Thymus (tissue), 11 donors: ENCODE measurements around the gene CHST9. TPM values are rescaled to one million over a fixed set of nuclear protein-coding genes. Genes with fewer than 3 reads are reported as not detected.

Experiments
- DNase-seq, 9 donors: peaks; one replicate each; pipeline ENCODE4 v3.0.0-alpha.2; 2013; ENCODE audit warnings: low spot score in 9 of 9, low read depth in 6 of 9, missing footprints in 1 of 9
- H3K27ac ChIP-seq, 2 donors: one replicate each; pipeline ENCODE4 v1.5.1; 2013; ENCODE audit warnings: control low read depth in 1 of 2, low read depth in 1 of 2, low read length in 1 of 2, mild to moderate bottlenecking in 1 of 2, moderate library complexity in 1 of 2
- H3K27me3 ChIP-seq, 2 donors: one replicate each; pipeline ENCODE4 v1.5.1; 2013; ENCODE audit warnings: low read length in 1 of 2; ENCODE audit not compliant: control insufficient read depth in 2 of 2, insufficient read depth in 1 of 2
- H3K36me3 ChIP-seq, 2 donors: one replicate each; pipeline ENCODE4 v1.5.1; 2013; ENCODE audit warnings: low read length in 1 of 2, mild to moderate bottlenecking in 1 of 2, moderate library complexity in 1 of 2; ENCODE audit not compliant: control insufficient read depth in 2 of 2, insufficient read depth in 2 of 2
- H3K4me1 ChIP-seq, 2 donors: one replicate each; pipeline ENCODE4 v1.5.1; 2013; ENCODE audit warnings: low read length in 2 of 2; ENCODE audit not compliant: control insufficient read depth in 2 of 2, insufficient read depth in 2 of 2
- H3K4me3 ChIP-seq, 2 donors: one replicate each; pipeline ENCODE4 v1.5.1; 2013; ENCODE audit warnings: low read length in 2 of 2, control low read depth in 1 of 2, mild to moderate bottlenecking in 1 of 2
- H3K9me3 ChIP-seq, 2 donors: one replicate each; pipeline ENCODE4 v1.5.1; 2013; ENCODE audit warnings: low read length in 1 of 2, mild to moderate bottlenecking in 1 of 2; ENCODE audit not compliant: control insufficient read depth in 2 of 2, insufficient read depth in 1 of 2
- WGBS: extraction: QIAGEN DNeasy Blood & Tissue Kit; methylation state at CpG from one replicate; pipeline ENCODE4 v1.1.7; 2013; 5-methylcytosine and 5-hydroxymethylcytosine counted together
- polyA plus RNA-seq: library from polyadenylated mRNA; stranded (reverse); fragments of 200-250 nt; gene quantifications from one replicate; pipeline ENCODE4 v1.2.3, GENCODE V29; 2013
- total RNA-seq: library from RNA; stranded (reverse); fragments of 120-200 nt; gene quantifications from one replicate; pipeline ENCODE4 v1.2.4, GENCODE V29; 2013
- donor health status: healthy.

Gene CHST9
- total and polyA plus RNA-seq, 2 donors, result 0.24 to 0.87 TPM

GRCh38 chr18:27045342-27045741, 139.8 kb downstream of the CHST9 start:
- H3K4me3 ChIP-seq, result no peak overlapping the region
- H3K9me3 ChIP-seq, result no peaks in the 10 kb centered on the region
- no peak overlapping the region for H3K27ac ChIP-seq
- no peaks in the 10 kb centered on the region for H3K27me3 ChIP-seq
- H3K36me3 ChIP-seq, result no peaks in the 10 kb centered on the region
- DNase-seq, result no peak
- WGBS, result 96% methylated on average over 3 of the region's 3 CpGs
- no peaks in the 10 kb centered on the region for H3K4me1 ChIP-seq

GRCh38 chr18:27042177-27042576, 142.9 kb downstream of the CHST9 start:
- H3K27me3 ChIP-seq, result no peaks in the 10 kb centered on the region
- no peaks in the 10 kb centered on the region for H3K4me1 ChIP-seq
- H3K36me3 ChIP-seq, result no peaks in the 10 kb centered on the region
- no peak overlapping the region for H3K27ac ChIP-seq
- no peak overlapping the region for H3K4me3 ChIP-seq
- DNase-seq, result no peak
- H3K9me3 ChIP-seq, result no peaks in the 10 kb centered on the region

GRCh38 chr18:27040796-27041195, 144.3 kb downstream of the CHST9 start:
- no peak overlapping the region for H3K27ac ChIP-seq
- no peaks in the 10 kb centered on the region for H3K27me3 ChIP-seq
- no peak for DNase-seq
- H3K4me1 ChIP-seq, result no peaks in the 10 kb centered on the region
- no peaks in the 10 kb centered on the region for H3K9me3 ChIP-seq
- H3K4me3 ChIP-seq, result no peak overlapping the region
- 89% methylated on average over 2 of the region's 2 CpGs for WGBS
- no peaks in the 10 kb centered on the region for H3K36me3 ChIP-seq

GRCh38 chr18:27033722-27034121, 151.4 kb downstream of the CHST9 start:
- no peaks in the 10 kb centered on the region for H3K27me3 ChIP-seq
- H3K4me3 ChIP-seq, result no peak overlapping the region
- WGBS, result 92% methylated on average over 5 of the region's 5 CpGs
- no peaks in the 10 kb centered on the region for H3K9me3 ChIP-seq
- H3K27ac ChIP-seq, result no peak overlapping the region
- DNase-seq, result no peak
- no peaks in the 10 kb centered on the region for H3K4me1 ChIP-seq
- no peaks in the 10 kb centered on the region for H3K36me3 ChIP-seq

- H3K27me3 ChIP-seq, result no peaks in the 10 kb centered on the region
- WGBS, result 87% methylated on average over 9 of the region's 9 CpGs
- H3K9me3 ChIP-seq, result no peaks in the 10 kb centered on the region
- no peaks in the 10 kb centered on the region for H3K36me3 ChIP-seq
- H3K4me1 ChIP-seq, result no peaks in the 10 kb centered on the region
- H3K4me3 ChIP-seq, result no peak overlapping the region
- H3K27ac ChIP-seq, result no peak overlapping the region
- DNase-seq, result no peak
These were observed 154.7 kb downstream of the CHST9 start for GRCh38 chr18:27030421-27030820.

GRCh38 chr18:27022477-27022876, 162.6 kb downstream of the CHST9 start:
- WGBS, result 78% methylated on average over 3 of the region's 3 CpGs

GRCh38 chr18:27017901-27018500, 167.1 kb downstream of the CHST9 start:
- Histone ChIP-seq H3K9me3 (no peaks in the 10 kb centered on the region), H3K4me3 (no peak overlapping the region), H3K27me3 (no peaks in the 10 kb centered on the region), H3K36me3 (no peaks in the 10 kb centered on the region), H3K27ac (no peak overlapping the region), H3K4me1 (no peaks in the 10 kb centered on the region)
- no peak for DNase-seq
- WGBS, result 83% methylated on average over 2 of the region's 2 CpGs

More at GRCh38 chr18:27022477-27022876, 162.6 kb downstream of the CHST9 start:
- H3K4me1 ChIP-seq, result no peaks in the 10 kb centered on the region
- H3K27me3 ChIP-seq, result no peaks in the 10 kb centered on the region
- H3K27ac ChIP-seq, result no peak overlapping the region
- DNase-seq, result no peak
- no peaks in the 10 kb centered on the region for H3K9me3 ChIP-seq
- no peak overlapping the region for H3K4me3 ChIP-seq
- no peaks in the 10 kb centered on the region for H3K36me3 ChIP-seq

- 95% methylated on average over 1 of the region's 1 CpG for WGBS
- H3K27ac ChIP-seq, result no peak overlapping the region
- no peaks in the 10 kb centered on the region for H3K36me3 ChIP-seq
- no peaks in the 10 kb centered on the region for H3K4me1 ChIP-seq
- H3K4me3 ChIP-seq, result no peak overlapping the region
- H3K9me3 ChIP-seq, result no peaks in the 10 kb centered on the region
- no peaks in the 10 kb centered on the region for H3K27me3 ChIP-seq
- DNase-seq, result no peak
These were observed 170.3 kb downstream of the CHST9 start for GRCh38 chr18:27014841-27015240.

GRCh38 chr18:27010784-27011183, 174.3 kb downstream of the CHST9 start:
- H3K27me3 ChIP-seq, result no peaks in the 10 kb centered on the region
- 98% methylated on average over 2 of the region's 2 CpGs for WGBS
- no peaks in the 10 kb centered on the region for H3K9me3 ChIP-seq
- DNase-seq, result no peak
- no peaks in the 10 kb centered on the region for H3K4me1 ChIP-seq
- no peak overlapping the region for H3K27ac ChIP-seq
- H3K4me3 ChIP-seq, result no peak overlapping the region
- no peaks in the 10 kb centered on the region for H3K36me3 ChIP-seq

GRCh38 chr18:27009293-27009692, 175.8 kb downstream of the CHST9 start:
- WGBS, result 82% methylated on average over 1 of the region's 1 CpG
- H3K27ac ChIP-seq, result no peak overlapping the region
- DNase-seq, result no peak
- no peaks in the 10 kb centered on the region for H3K36me3 ChIP-seq
- no peak overlapping the region for H3K4me3 ChIP-seq
- H3K4me1 ChIP-seq, result no peaks in the 10 kb centered on the region
- H3K27me3 ChIP-seq, result no peaks in the 10 kb centered on the region
- H3K9me3 ChIP-seq, result no peaks in the 10 kb centered on the region
